HEK293T (cell line): ENCODE data around the gene GALM.
"Not testable (repeated sequence)": the region's sequence is repeated elsewhere in the genome, so short reads cannot be mapped to it uniquely, and the experiment has no call there.

Source experiments
- CTCF ChIA-PET: fragments of 350-600 bp; formaldehyde crosslinking; extraction: SDS; loops from one replicate; lab custom pipeline; 2021; ENCODE audit warnings: antibody characterized with exemption, inconsistent platforms; lab: Yijun Ruan, JAX
- POLR2A ChIA-PET: fragments of 350-600 bp; formaldehyde crosslinking; extraction: SDS; loops from one replicate; lab custom pipeline; 2020; ENCODE audit warnings: antibody characterized with exemption, inconsistent platforms; lab: Yijun Ruan, JAX
- DNase-seq: peaks from one replicate; pipeline ENCODE4 v3.0.0; 2012; ENCODE audit warnings: mixed read lengths; ENCODE audit errors: extremely low spot score
- ARNT ChIP-seq: fragments of 450-650 bp; IDR thresholded peaks from 2 replicates; pipeline ENCODE4 v1.6.1; 2017; ENCODE audit warnings: mild to moderate bottlenecking
- BHLHE40 ChIP-seq: fragments of 450-650 bp; IDR thresholded peaks from 2 replicates; pipeline ENCODE4 v1.6.1; 2016; ENCODE audit warnings: mild to moderate bottlenecking, moderate library complexity, borderline replicate concordance
- CTBP1 ChIP-seq: fragments of 450-650 bp; IDR thresholded peaks from 2 replicates; pipeline ENCODE4 v1.6.1; 2016; ENCODE audit warnings: borderline replicate concordance
- ELF4 ChIP-seq: fragments of 450-650 bp; IDR thresholded peaks from 2 replicates; pipeline ENCODE4 v1.6.1; 2017; ENCODE audit warnings: antibody characterized with exemption
- FOXA1 ChIP-seq: fragments of 450-650 bp; IDR thresholded peaks from 2 replicates; pipeline ENCODE4 v1.6.1; 2016; ENCODE audit warnings: mild to moderate bottlenecking
- FOXK2 ChIP-seq: fragments of 450-650 bp; IDR thresholded peaks from 2 replicates; pipeline ENCODE4 v1.6.1; 2016; ENCODE audit warnings: mild to moderate bottlenecking
- FOXM1 ChIP-seq: fragments of 450-650 bp; IDR thresholded peaks from 2 replicates; pipeline ENCODE4 v1.6.1; 2017; ENCODE audit warnings: mild to moderate bottlenecking, borderline replicate concordance
- HDGF ChIP-seq: fragments of 450-650 bp; IDR thresholded peaks from 2 replicates; pipeline ENCODE4 v1.6.1; 2017; ENCODE audit warnings: antibody characterized with exemption, borderline replicate concordance
- L3MBTL2 ChIP-seq: fragments of 450-650 bp; conservative IDR thresholded peaks from 2 replicates; pipeline ENCODE4 v1.6.1; 2016; ENCODE audit warnings: mild to moderate bottlenecking
- LEF1 ChIP-seq: fragments of 450-650 bp; IDR thresholded peaks from 2 replicates; pipeline ENCODE4 v1.6.1; 2017; ENCODE audit warnings: mild to moderate bottlenecking, borderline replicate concordance
- NFRKB ChIP-seq: fragments of 450-650 bp; IDR thresholded peaks from 2 replicates; pipeline ENCODE4 v1.6.1; 2016; ENCODE audit warnings: mild to moderate bottlenecking, moderate library complexity
- SP1 ChIP-seq: fragments of 450-650 bp; IDR thresholded peaks from 2 replicates; pipeline ENCODE4 v1.6.1; 2017
- SUZ12 ChIP-seq: fragments of 450-650 bp; IDR thresholded peaks from 2 replicates; pipeline ENCODE4 v1.6.1; 2016; ENCODE audit warnings: mild to moderate bottlenecking
- TARDBP ChIP-seq: fragments of 450-650 bp; IDR thresholded peaks from 2 replicates; pipeline ENCODE4 v1.6.1; 2016
- ZNF384 ChIP-seq: fragments of 450-650 bp; IDR thresholded peaks from 2 replicates; pipeline ENCODE4 v1.6.1; 2016
- TF ChIP-seq, protein P1 (sequence below): fragments of 450-650 bp; IDR thresholded peaks from 2 replicates; pipeline ENCODE4 v1.6.1; 2016

Gene GALM

DNA sequence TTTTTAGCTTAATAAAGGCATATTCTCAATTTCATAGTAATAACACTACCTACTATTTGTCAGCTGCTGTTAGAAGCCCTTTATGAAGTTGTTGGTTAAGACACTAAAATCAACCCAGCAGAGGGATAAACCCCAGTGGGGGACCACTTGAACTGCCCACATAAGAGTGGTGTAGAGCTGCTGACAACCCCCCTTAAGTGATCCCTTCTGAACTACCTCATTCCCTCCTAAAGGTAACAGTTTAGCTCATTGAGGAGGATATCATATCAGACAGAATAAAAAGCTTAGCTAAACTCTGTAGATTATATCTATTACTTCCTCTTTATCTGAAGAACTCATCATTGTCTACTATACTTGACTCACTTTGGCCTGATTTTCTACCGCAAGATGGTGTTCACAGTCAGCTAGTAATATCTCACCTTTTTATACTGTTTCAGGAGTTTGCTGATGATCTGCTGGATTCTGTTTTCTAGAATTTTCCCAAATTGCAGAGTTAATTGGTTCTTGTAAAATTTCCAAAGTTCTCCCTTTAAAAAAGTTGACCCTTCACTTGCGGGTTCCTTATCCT lies 16.2 kb downstream of the GALM start:
- ChIA-PET POLR2A (interaction anchor here (1.2 to 1.3 kb wide), 2 partner anchors 15 to 69 kb away, joined by 3 to 4 read pairs; partner anchors contain the start of gene SRSF7), CTCF (no interaction called here)
- no peak for DNase-seq
- no peak for TF ChIP-seq SP1
- no peak for TF ChIP-seq NFRKB
- TF ChIP-seq CTBP1: no peak
- TF ChIP-seq HDGF: no peak
- TF ChIP-seq FOXK2: no peak
- TF ChIP-seq FOXM1: no peak
- TF ChIP-seq L3MBTL2: no peak
- no peak for TF ChIP-seq ARNT
- TF ChIP-seq BHLHE40: no peak
- no peak for TF ChIP-seq ZNF384
- TF ChIP-seq LEF1: no peak
- TF ChIP-seq TARDBP: no peak
- no peak for TF ChIP-seq FOXA1
- no peak for TF ChIP-seq ELF4
- TF ChIP-seq SUZ12: no peak
- TF ChIP-seq, protein P1, sequence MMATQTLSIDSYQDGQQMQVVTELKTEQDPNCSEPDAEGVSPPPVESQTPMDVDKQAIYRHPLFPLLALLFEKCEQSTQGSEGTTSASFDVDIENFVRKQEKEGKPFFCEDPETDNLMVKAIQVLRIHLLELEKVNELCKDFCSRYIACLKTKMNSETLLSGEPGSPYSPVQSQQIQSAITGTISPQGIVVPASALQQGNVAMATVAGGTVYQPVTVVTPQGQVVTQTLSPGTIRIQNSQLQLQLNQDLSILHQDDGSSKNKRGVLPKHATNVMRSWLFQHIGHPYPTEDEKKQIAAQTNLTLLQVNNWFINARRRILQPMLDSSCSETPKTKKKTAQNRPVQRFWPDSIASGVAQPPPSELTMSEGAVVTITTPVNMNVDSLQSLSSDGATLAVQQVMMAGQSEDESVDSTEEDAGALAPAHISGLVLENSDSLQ: no peak

DNA sequence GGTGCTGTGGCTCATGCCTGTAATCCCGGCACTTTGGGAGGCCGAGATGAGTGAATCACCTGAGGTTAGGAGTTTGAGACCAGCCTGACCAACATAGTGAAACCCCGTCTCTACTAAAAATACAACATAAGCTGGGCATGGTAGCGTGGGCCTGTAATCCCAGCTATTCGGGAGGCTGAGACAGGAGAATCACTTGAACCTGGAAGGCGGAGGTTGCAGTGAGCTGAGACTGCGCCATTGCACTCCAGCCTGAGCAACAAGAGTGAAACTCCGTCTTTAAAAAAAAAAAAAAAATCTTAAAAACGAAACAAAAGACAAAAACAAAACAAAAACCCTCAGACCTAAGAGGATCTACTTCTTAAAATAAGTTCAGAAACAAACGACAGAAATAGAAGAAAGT lies 16.7 kb downstream of the GALM start:
- POLR2A ChIA-PET: interaction anchor here (1.2 kb wide), 1 partner anchor 15 kb away, joined by 3 read pairs; no protein-coding TSS in a partner anchor
- DNase-seq, CTCF ChIA-PET: not testable (repeated sequence)

DNA sequence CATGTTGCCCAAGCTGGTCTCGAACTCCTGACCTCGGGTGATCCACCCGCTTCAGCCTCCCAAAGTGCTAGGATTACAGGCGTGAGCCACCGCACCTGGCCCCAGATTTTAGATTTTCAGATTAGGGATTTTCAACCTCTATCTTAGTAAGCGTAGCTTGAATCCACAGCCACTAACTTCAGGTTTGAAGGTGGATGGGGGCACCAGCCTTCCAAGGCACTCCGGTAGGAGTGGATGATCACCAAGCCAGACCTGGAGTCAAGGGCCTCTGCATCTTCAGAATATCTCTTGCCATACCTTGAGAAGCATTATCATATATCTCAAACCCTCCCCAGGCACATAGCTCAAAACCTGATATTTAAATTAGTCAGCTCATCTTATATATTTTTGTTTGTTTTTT lies 17.9 kb downstream of the GALM start:
- POLR2A ChIA-PET: no interaction called here
- TF ChIP-seq ZNF384 (no peak), ELF4 (no peak)
- no peak for DNase-seq
- CTCF ChIA-PET: no interaction called here

DNA sequence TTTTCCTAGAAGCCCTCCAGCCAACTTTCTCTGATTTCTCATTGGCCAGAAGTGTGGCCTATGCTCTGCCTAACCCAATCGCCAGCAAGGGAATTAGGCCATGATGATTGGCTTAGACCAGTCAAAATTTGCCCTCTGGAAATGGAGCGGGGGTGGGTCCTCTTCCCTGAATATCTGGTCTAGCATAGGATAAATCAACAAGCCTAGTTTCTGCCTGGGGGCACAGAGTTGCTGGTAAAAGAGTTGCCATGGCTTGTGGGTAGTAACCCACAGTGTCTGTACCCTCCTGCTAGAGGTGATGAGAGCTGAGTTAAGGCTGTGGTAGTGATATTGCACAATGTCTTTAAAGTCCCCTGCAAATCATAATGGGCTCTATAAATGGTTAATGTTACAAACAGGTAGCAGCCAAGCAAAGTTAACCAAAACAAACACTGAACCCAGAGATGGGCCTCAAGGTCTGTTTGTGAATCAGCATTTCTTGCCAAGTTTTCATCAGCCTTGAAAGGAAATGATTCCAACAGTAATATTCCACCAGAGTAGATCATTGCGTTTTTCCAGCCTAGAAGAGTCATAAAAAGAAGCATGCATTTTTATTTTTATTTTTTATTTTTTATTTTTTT lies 19.3 kb downstream of the GALM start:
- TF ChIP-seq TARDBP (no peak), BHLHE40 (no peak), FOXA1 (no peak), NFRKB (no peak), SUZ12 (no peak), SP1 (no peak), LEF1 (no peak), ZNF384 (no peak), FOXM1 (no peak), HDGF (no peak), FOXK2 (no peak), ARNT (no peak), ELF4 (no peak), CTBP1 (no peak), L3MBTL2 (no peak)
- TF ChIP-seq, protein P1: no peak
- ChIA-PET POLR2A (no interaction called here), CTCF (no interaction called here)
- DNase-seq: no peak

DNA sequence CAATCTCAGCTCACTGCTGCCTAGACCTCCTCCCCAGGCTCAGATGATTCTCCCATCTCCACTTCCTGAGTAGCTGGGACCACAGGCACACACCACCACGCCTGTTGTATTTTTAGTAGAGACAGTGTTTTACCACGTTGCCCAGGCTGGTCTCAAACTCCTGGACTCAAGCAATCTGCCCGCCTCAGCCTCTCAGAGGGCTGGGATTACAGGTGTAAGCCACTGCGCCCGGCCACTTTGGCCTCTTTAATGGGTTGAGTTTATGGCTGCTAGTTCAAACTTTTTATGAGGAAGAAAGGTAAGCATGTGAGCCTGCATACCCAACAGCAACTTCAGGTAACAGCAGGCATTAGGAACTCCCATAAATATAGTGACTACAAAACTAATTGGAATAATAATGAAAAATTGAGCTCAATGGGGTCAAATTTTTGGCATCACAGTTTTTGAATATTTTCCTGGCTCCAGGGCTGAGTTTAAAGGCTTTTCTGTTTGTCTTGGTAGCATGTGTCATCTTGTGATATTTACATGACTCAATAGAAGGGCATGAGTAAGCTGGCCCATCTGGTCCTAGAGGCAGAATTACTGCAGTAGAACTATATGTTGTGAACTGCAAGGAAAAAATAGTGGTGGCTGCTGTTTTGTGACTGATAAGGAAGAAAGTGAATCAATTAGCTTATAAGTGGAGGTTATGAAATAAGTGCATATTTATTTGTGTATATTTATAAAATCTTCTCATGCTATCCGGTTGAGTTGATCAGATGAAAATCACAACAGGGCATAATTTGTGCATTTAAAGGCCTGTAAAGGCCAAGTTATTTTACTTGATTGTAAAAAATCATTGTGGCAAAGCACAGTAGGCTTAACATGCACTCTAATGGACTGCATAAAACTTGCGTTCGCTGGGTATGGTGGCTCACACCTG lies 24.8 kb downstream of the GALM start:
- DNase-seq: no peak
- POLR2A ChIA-PET: interaction anchor here (1.0 kb wide), 1 partner anchor 24 kb away, joined by 3 read pairs; no protein-coding TSS in a partner anchor
- CTCF ChIA-PET: no interaction called here
- TF ChIP-seq HDGF (no peak), CTBP1 (no peak), FOXM1 (no peak), L3MBTL2 (no peak), ZNF384 (no peak), ELF4 (no peak), NFRKB (no peak), FOXK2 (no peak), FOXA1 (no peak)

DNA sequence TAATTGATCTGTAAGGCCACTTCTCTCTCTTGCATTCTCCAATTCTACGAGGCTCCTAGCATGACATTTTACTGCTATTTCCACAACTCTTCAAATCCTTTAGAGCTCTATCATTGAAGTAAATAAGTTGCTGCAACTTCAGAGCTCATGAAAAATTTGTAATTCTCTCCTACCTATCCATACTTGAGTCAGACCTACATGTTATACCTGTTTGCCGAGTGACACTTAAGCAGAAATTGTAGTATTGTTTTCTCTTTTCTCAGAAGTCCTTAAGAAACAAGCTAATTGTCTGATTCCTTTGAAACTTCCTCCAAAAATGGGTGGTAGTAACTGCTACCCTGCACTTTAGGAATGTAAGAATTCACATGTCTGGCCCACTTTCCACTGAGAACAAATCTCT lies 26.1 kb downstream of the GALM start:
- ChIA-PET CTCF (no interaction called here), POLR2A (interaction anchor here (1.0 kb wide), 1 partner anchor 25 kb away, joined by 3 read pairs; no protein-coding TSS in a partner anchor)
- TF ChIP-seq SP1: no peak
- no peak for TF ChIP-seq NFRKB
- no peak for TF ChIP-seq ELF4
- no peak for TF ChIP-seq FOXM1
- TF ChIP-seq HDGF: no peak
- no peak for TF ChIP-seq LEF1
- no peak for TF ChIP-seq BHLHE40
- TF ChIP-seq FOXK2: no peak
- TF ChIP-seq ZNF384: no peak
- TF ChIP-seq, protein P1: no peak
- TF ChIP-seq L3MBTL2: no peak
- TF ChIP-seq FOXA1: no peak
- no peak for TF ChIP-seq SUZ12
- no peak for TF ChIP-seq TARDBP
- no peak for TF ChIP-seq ARNT
- TF ChIP-seq CTBP1: no peak
- DNase-seq: no peak
